H54 (cell line): ENCODE data around the gene RAET1E.
A peak's percentile ranks its signal among the peaks of the same experiment; 100 is the strongest.
"Not testable (repeated sequence)": the region's sequence is repeated elsewhere in the genome, so short reads cannot be mapped to it uniquely, and the experiment has no call there.

Source experiments
- DNase-seq: peaks from one replicate; pipeline ENCODE4 v3.0.0; 2011; ENCODE audit warnings: low spot score, mixed read lengths; ENCODE audit not compliant: insufficient read length
- FAIRE-seq: peaks from 3 replicates; lab custom pipeline; 2011; peaks lifted over from hg19 to GRCh38; lab: Jason Lieb, UNC
- POLR2A ChIP-seq: IDR thresholded peaks from 2 replicates; pipeline ENCODE4 v1.6.1; 2011; ENCODE audit warnings: low read depth, mild to moderate bottlenecking, low read length

RAET1E gene

DNA sequence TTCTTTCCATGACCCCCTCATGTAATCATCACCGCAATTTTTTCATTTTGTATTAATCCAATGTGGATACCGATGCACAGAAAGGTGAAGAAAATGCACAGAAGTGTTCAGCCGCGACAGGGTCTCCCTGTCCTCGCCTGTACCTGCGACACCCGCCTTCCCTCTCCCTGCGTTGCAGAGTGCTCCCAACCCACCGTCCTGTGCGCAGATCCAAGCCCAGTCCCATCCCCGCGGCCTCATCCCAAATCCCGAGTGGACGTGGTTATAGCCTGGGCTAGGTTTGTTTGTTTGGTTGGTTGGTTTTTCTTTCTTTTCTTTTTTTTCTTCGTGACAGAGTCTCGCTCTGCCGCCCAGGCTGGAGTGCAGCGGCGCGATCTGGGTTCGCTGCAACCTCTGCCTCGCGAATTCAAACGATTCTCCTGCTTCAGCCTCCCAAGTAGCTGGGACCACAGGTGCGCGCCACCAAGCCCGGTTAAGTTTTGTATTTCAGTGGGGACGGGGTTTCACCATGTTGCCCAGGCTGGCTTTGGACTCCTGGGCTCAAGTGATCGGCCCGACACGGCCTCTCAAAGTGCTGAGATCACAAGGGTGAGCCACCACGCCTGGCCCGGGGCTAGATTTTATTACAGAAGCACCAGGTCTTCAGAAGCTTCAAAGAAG is 25.5 kb upstream of the RAET1E start:
- DNase-seq (no peak), FAIRE-seq (no peak)
- TF ChIP-seq POLR2A, result no peak

GRCh38 chr6:149922642-149923326 is 24.9 kb upstream of the RAET1E start, which contains the start of gene RAET1G:
Gene RAET1G, minus strand, starts transcription at chr6:149923121. Its CDS starts 111 bp downstream, at chr6:149923010.
- DNase-seq (peak; percentile 73), FAIRE-seq (no peak)
- peak; percentile 39; the same call in 1 of the 2 replicates for TF ChIP-seq POLR2A

DNA sequence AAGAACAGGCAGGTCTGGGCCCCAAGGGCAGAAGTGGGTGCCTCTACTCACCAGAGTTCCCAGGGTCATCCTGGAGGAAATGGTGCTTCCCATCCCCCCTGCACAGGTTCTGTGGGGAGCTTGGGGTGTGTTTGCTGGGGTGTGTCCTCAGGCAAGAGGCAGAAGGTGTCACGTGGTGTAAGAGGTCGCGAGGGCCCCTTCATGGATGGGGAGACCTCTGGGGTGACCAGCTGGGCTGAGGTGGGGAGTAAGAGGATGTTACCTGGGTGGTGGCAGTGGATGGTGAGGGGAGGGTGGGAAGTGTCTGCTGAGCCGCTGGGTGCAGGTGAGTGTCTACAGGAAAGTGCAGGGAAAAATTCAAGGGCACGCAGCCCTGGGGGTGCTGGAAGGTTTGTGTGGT is 24.2 kb upstream of the RAET1E start:
- FAIRE-seq, DNase-seq: not testable (repeated sequence)

DNA sequence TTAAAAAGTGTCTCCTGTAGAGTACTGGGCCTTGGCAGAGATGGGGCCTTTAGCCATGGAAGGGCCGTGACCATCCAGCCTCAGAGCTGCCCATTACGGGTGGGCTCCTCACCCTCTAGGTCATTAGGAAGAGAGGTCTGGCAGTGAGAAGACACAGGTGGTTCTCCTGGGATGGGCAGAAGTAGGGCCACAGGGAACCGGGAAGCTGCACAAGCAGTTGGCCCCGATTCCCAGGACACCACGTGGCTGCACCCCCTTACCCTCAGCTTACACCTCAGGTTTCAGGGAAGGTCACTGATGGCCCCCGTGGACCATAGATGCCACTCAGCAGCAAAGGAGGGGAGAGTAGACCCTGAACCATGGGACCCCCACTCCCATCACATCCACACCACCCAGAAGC is 23.4 kb upstream of the RAET1E start:
- TF ChIP-seq POLR2A, result no peak
- FAIRE-seq, result no peak
- no peak for DNase-seq

- no peak for FAIRE-seq
- TF ChIP-seq POLR2A, result no peak
Observed at GRCh38 chr6:149919834-149920225, 21.9 kb upstream of the RAET1E start.

DNA sequence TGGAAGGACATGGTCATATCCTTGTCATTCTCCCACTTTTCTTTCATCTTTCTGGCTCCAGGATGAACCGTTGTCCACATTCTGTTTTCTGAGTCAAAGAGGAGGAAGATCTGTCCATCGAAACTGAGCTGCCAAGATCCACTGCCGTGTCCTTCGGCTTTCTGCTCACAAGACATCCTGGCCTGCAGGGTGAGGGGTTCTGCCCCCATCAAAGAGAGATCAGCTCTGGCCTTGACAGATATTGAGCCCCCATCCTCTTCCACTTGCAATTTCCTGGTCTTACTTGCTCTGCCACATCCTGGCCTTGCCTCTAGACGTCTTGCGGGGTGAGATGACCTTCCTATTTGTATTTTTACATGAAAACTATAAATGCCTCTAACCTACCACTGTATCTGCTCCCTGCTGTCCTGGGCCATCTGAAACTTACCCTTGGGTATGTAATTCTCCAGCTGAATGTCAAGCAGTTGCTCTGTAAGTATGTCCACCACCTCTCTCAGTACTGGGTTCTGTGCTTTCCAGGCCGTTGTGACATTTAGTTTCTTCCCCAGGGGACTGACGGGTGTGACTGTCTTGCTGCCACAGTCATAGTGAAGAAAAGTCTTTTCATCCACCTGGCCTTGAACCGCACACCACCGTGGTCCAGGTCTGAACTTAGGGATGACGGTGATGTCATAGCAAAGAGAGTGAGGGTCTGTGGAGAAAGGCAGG is 21.4 kb upstream of the RAET1E start:
- not testable (repeated sequence) for FAIRE-seq

More at GRCh38 chr6:149919834-149920225, 21.9 kb upstream of the RAET1E start:
- DNase-seq, result no peak

GRCh38 chr6:149918151-149918905 is 20.4 kb upstream of the RAET1E start:
- no peak for DNase-seq
- no peak for FAIRE-seq
- TF ChIP-seq POLR2A, result no peak

More for the DNA sequence above, 21.4 kb upstream of the RAET1E start:
- not testable (repeated sequence) for DNase-seq

GRCh38 chr6:149917679-149918078 is 19.8 kb upstream of the RAET1E start:
- TF ChIP-seq POLR2A, result no peak

GRCh38 chr6:149915970-149916865 is 18.3 kb upstream of the RAET1E start:
- DNase-seq (no peak), FAIRE-seq (no peak)
- TF ChIP-seq POLR2A, result no peak

More at GRCh38 chr6:149917679-149918078, 19.8 kb upstream of the RAET1E start:
- no peak for FAIRE-seq
- no peak for DNase-seq

GRCh38 chr6:149913540-149914240 is 15.8 kb upstream of the RAET1E start:
- TF ChIP-seq POLR2A, result no peak
- DNase-seq, result no peak
- no peak for FAIRE-seq

GRCh38 chr6:149913085-149913484 is 15.2 kb upstream of the RAET1E start:
- no peak for DNase-seq
- FAIRE-seq, result no peak
- no peak for TF ChIP-seq POLR2A

- FAIRE-seq, DNase-seq: not testable (repeated sequence)
Observed at GRCh38 chr6:149912680-149913079, 14.8 kb upstream of the RAET1E start.

DNA sequence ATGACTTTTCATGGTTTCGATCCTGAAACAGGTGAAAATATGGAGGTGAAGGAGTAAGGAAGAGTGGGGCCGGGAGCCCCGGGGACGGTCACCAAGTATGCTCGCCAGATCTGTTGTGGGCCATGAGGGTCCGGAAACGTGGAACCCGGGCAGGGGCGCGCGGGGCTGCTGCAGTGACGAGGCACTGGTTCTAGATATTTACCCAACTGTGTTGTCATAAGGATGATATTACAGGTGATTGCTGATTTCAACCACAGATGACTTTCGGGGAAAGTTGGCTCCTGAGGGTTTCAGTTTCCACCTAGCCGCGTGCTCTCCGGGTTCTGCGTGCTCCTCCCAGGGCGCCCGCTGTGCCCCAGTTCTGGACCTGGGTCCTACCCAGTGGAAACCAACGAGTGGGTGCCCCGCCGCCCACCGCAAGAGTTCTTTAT is 12.8 kb upstream of the RAET1E start:
- no peak for FAIRE-seq
- TF ChIP-seq POLR2A, result no peak

More for the DNA sequence above, 12.8 kb upstream of the RAET1E start:
- DNase-seq, result no peak
